GM19395 (cell line): Measurements from ENCODE around the gene MYLK.
A peak's percentile ranks its signal among the peaks of the same experiment; 100 is the strongest.
"Not testable (repeated sequence)": the region's sequence is repeated elsewhere in the genome, so short reads cannot be mapped to it uniquely, and the experiment has no call there.

Source experiments
- ATAC-seq: cut with Tn5 transposase; IDR thresholded peaks from one replicate; pipeline ENCODE4 v1.9.1; 2021; ENCODE audit warnings: mild to moderate bottlenecking, moderate library complexity; ENCODE audit not compliant: unreplicated experiment

Gene MYLK

DNA sequence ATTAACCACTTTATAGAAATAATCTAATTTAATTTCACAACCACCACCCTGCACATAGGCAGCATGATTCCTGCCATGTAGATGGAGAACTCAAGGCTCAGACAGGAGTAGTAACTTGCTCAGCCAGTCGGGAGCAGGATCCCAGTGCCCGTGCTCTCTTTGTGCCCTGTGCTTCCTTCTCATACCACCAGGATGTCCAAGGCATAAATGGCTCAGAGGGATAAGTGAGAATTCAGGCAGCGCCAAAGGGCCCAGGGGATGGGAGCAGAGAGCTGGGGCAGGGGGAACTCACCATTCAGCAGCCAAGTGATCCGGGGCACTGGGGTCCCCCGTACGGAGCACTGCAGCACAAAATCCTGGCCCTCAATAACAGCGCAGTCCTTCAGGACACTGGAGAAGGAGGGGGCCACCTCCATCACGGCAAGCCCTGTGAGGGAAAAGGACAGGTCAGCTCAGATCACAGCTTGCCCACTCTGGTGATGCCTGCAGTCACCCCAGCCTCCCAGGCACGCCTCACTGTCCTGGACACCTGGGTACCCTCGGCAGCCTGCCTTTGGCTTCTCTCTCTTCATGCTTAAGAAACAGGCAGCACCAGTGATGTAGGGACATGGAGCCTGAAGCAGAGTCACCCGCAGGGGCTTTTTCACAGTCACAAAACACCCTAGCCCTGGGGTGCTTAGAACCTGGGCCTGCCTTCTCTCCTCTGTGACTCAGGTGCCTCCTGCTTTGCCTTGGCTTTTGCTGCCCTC, 158.3 kb downstream of the MYLK start:
- no peak for ATAC-seq

- ATAC-seq, result no peak
Observed at GRCh38 chr3:123724306-123724705, 159.8 kb downstream of the MYLK start.

DNA sequence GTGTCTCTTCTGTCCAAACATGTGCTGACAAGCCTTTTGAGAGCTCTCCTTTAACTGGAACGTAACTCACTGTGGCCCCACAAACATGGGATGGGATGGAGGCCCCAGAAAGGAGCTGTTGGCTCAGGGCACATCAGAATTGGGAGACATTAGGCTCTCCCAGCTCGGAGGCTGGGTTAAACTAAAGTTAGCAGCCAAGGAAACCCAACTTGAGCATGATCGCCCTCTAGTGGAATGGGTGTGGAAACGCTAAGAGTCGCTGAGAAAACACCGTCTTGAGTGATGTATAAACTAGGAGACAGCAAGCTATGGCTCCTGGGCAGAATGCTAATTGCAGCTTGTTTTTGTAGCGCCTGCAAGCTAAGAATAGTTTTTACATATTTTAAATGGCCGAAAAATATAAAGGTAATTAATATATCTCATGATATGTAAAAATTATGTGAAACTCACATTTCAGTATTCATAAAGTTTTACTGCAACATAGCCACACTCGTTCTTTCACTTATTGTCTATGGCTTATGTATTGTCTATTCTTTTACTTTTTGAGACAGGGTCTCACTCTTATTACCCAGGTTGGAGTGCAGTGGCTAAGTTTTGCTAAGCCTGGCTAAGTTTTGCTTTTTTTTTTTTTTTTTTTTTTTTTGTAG, 160.5 kb downstream of the MYLK start:
- peak; percentile 76 for ATAC-seq

DNA sequence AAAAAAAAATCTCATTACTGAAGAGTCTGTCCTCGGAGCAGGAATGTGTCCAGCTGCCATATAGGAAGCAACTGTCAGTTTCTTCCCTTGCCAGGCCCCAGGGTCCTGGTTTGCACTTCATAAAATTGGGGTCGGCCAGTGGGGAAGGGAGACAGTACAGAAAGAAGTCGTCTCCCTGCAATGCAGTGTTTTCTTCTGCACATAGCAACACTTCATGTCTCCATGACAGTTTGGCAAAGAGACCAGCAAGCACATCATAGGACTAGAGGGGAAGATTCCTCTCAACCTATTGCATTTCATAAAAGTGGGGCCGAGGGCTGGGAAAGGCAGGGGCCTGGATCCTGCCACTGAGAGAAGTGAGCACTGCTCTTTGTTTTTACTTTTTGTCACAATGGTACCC, 161.1 kb downstream of the MYLK start:
- ATAC-seq, result no peak

DNA sequence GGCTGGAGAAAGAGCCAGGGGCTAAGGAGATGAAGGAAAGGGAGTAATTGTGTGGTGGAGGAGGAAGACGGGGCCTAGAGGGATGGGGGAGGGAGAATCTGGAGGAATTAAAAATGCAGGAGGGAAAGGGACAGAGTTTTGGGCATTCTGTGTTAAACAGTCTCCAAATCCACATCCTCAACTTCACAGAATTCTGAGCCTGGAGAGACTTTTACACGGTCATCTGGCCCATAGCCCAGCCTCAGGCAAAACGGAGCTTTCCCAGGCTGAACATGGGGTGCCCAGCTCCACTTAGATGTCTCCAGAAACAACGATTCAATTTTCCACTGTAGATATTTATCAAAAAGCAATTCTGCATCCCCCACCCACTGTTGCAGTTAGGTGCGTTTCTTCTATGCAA, 161.7 kb downstream of the MYLK start:
- no peak for ATAC-seq

GRCh38 chr3:123722021-123722420, 162.1 kb downstream of the MYLK start:
- ATAC-seq, result no peak

- ATAC-seq, result not testable (repeated sequence)
Observed at GRCh38 chr3:123721095-123721689, 162.9 kb downstream of the MYLK start.

- ATAC-seq, result no peak
Observed at GRCh38 chr3:123720638-123721037, 163.5 kb downstream of the MYLK start.

DNA sequence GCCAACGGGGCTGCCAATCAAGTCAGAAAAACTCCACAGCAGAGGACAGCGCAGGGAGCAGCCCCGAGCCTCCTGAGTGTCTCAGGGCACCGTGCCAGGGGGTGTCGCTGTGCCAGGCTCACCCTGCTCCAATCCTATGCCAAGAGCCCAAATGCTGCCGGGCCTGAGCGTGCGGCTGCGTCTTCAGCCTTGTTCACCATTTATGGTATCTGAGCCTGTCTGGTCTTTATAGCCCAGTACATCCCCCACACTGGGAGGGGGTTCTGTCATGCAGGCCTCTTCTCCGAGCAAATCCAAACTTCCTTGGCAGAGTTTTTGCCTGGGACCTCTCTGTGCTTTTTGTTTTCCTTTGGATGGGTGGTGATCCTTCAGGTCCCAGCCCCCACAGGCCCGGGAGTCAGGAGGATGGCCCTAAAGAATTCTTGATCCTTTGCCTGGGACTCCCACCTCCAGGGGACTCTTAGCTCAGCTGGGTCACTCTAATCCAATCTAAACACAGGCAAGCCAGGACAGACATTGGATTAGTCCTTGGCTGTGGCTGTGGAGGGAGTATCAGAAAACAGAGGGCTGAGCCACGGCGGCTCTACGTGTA, 164.2 kb downstream of the MYLK start:
- ATAC-seq, result no peak

DNA sequence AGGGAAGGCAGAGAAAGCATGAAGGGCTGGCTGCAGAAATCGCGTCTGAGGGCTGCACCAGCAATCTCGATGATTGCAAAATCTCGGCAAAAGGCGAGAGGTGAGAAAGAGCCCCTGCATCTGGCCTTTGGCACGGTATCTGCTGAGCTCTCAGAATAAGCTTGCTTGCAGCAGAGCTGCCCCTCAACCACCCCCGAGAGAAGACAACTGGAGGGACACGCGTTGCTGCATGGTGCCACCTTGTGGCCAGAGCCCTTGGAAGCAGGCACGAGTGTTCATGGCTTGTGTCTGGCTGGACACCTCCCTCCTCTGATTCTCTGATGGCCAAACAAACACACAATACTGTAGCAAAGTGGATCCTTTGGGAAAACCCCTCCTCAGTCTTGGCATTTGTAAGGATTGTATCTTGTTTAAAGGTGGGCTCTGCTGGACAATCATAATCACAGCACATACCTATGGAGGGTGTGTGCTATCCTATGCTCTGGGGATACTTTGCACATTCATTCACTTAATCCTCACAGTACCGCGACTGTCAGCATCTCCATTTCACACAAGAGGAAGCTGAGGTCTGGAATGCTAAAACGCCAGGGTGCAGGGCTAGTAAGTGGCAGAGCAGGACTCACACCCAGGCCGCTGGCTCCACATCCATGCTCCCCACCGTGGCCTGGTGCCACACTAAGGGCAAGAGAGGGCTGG, 164.9 kb downstream of the MYLK start:
- not testable (repeated sequence) for ATAC-seq

GRCh38 chr3:123718108-123718507, 166.0 kb downstream of the MYLK start:
- no peak for ATAC-seq

DNA sequence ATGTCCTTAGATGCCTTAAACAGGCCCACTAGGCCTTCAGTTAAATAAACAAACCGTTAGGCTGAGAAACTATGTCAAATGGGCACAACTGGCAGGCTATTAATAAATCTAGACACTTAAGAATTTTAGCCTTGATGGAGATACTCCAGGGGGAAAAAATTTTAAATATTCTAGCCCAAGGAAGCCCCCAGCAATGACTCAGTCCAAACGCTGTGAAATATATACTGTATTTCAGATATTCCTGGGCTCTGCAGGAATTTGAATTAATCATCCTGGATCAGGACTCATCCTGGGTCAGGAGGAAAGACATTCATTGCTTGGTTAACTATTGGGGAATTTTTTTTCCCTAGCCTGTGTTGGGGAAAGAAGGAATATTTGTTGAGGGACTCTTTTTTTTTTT, 166.7 kb downstream of the MYLK start:
- not testable (repeated sequence) for ATAC-seq

- no peak for ATAC-seq
Observed at GRCh38 chr3:123716411-123716810, 167.7 kb downstream of the MYLK start.

- ATAC-seq, result no peak
Observed at GRCh38 chr3:123713211-123713610, 170.9 kb downstream of the MYLK start.

DNA sequence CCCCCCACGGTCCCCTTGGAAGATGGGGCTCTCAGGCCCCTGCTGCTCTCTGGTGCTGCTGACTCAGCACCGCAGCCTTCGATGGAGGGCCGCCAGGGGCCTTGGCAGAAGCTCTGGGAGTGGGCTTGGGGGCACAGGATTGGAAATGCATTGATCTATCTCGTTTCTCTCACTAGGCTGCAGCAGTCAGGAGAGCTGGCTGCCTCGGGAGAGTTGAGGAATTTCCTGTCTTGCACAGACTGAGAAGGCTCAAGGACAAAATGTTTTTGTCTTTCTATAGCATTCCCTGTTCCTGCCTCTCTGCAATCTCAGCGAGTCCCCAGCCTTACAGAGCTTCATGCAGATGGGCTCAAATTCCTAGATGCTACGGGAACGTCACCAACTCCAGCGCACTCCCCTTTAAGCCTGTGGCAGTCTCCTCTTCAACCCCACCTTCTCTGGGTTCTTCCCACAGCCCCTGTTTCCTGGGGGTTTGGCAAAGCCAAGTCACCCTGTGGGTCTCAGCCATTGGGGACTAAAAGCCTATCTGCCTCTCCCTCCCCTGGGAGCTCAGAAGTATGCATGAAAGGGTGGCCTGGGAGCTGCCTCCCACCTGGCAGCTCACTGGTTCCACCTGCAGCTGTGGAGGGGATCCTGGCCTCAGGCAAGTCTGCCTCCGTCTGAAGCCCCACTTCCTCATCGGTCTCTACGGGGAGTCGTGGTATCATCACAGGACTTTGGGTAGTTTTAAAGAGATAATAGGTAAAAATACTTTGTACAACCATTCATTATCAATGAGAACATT, 171.9 kb downstream of the MYLK start:
- no peak for ATAC-seq

DNA sequence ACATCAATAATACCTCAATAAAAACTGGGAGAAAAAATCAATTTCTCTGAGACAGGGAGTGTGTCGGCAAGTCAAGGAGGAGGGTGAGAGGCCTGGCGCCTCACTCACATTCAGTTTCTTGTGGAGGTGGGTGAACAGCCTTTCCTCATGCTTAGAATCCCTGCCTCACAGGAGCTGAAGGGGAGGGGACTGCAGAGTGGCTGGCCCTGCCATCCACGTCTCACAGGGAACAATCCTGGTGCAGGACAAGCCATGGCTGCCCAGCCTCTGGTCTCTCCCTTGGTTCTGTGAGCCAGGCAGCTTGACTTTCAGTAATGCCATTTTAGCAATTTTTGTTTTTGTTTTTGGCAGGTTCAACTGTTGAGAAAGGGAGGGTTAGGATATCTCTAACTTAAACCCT, 172.8 kb downstream of the MYLK start:
- no peak for ATAC-seq

DNA sequence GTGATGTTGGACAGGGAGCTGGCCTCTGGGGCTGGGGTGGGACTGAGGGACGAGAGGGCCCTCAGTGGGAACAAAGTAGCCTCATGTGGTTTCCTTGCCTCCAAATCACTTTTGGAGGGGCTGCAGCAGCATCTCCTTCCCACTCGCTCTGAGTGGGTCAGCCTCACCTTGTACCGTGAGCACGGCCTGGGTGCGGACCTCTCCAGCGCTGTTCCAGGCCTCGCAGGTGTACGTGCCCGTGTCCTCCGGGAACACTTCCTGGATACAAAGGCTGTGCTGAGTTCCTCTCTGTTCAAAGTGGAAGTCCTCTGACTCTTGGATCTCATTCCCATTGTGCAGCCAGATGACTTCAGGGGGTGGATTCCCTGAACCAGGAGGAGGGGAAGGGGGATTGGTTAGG, 175.6 kb downstream of the MYLK start:
- ATAC-seq, result no peak

GRCh38 chr3:123707641-123708040, 176.5 kb downstream of the MYLK start:
- ATAC-seq, result not testable (repeated sequence)

DNA sequence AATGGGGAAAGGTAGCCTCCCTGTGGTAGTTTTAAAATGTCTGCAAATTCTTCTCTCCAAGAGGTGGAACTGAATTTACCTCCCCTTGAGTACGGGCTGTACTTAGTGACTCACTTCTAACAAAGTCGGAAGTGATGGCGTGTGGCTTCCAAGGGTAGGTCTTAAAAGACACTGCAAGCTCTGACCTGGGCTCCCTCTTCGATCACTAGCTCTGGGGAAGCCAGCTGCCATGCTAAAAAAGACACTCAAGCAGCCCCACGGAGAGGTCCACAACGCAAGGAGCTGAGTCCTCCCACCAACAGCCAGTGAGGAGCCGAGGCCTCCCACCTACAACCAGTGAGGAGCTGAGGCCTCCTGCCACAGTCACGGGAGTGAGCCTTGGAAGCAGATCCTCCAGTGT, 177.3 kb downstream of the MYLK start:
- no peak for ATAC-seq

DNA sequence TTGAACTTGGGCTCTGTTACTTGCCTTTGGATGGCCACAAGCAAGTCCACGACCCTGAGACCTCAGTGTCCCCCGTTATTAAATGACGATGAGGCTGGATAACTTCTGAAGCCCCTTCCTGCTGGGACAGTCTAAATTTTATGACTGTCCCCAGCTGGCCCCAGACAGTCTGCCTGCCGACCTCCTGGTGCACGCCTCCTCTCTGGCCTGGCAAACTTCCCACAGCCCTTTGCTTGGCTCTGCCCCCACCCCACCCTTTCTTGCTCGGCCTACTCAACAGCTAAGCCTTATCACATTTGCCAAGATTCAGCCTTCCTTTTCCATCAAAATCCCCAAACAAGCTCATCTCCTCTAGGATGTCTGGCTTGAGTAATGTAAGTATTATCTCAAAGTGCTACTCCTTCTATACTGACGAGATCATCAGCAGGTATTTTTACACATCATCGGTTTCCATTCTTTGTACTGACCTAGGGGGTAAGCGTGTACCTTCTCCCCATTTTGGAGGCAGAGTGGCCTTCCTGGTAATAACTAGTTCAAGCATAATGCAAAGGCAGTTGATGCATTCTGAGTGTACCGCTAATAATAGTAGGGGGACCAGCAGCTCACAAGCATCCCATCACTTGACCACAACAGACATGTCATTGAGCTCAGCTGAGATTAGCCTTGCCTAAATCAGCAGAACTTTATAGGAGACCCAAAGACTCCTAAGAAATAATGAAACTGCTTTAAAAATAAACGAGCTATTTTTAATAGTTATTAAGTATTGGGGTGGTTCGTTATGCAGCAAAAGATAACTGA, 178.4 kb downstream of the MYLK start:
- no peak for ATAC-seq
